Hypothalamus (tissue), 51 donors: ENCODE results near the gene TAS2R19.
A peak's percentile ranks its signal among the peaks of the same experiment; 100 is the strongest.
"Not testable (repeated sequence)": the region's sequence is repeated elsewhere in the genome, so short reads cannot be mapped to it uniquely, and the experiment has no call there.

Experiments used
- DNase-seq, 51 donors: peaks; one replicate each; lab custom pipeline; 2025; lab: John Stamatoyannopoulos, UW

Gene TAS2R19, protein sequence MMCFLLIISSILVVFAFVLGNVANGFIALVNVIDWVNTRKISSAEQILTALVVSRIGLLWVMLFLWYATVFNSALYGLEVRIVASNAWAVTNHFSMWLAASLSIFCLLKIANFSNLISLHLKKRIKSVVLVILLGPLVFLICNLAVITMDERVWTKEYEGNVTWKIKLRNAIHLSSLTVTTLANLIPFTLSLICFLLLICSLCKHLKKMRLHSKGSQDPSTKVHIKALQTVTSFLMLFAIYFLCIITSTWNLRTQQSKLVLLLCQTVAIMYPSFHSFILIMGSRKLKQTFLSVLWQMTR

DNA sequence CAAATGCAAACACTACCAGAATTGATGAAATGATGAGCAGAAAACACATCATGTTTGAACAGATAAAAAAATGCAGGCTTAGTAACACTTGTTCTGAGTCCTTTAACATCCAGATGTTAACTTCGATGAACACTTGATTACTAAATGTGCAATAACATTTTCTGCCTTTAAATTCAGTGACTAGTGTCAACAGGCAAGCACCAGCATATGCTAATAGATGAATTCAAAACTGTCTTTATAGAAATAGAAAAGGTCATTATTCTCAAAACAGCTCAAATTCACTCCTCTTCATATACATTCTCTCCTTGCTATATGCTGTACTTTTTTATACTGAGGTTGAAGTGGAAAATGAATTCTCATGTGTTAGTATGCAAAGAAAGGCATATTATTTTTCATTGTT, at the start of gene TAS2R19:
Gene TAS2R19, minus strand, starts transcription at position 101 of the 400 bp plus-strand sequence. Its CDS starts 49 bp downstream, at position 52.
- DNase-seq: no peak

DNA sequence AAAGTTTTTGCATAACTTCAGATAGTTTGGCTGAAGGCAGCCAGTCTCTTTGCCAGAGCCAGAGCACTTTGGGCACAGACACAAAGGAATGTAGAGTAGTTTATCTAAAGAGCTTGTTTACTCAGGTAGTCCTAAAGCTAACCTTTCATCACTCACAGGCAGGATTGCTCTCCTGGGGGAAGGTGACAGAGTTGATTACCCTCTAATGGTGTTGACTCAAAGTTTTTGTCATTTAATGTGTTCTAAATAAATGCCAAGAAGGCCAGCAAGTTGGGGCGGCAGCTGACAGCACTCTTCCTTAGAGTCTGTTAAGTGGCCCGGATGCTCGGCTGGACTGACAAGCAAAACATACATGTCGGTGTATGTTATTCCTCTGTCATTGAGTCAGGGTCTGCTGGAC, 49.0 kb upstream of the TAS2R19 start:
- no peak for DNase-seq

DNA sequence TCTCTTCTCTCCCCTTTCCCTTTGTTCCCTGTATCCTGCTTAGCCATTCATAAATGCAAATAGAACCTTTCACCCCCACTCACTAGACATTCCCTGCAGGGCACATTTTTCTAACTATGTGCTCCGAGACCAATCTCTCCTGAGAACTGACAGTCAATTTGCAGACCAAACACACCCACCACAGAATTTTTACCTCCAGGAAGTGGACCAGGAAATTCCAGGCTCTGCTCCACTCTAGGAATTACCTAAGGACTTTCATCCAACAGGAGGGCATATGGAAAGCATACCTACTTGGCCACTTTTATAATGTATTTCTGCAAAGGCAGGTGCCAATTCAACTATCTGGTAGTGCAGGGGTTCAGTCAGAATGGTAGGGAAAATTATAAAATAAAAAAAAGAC, 48.6 kb upstream of the TAS2R19 start:
- DNase-seq: no peak

DNA sequence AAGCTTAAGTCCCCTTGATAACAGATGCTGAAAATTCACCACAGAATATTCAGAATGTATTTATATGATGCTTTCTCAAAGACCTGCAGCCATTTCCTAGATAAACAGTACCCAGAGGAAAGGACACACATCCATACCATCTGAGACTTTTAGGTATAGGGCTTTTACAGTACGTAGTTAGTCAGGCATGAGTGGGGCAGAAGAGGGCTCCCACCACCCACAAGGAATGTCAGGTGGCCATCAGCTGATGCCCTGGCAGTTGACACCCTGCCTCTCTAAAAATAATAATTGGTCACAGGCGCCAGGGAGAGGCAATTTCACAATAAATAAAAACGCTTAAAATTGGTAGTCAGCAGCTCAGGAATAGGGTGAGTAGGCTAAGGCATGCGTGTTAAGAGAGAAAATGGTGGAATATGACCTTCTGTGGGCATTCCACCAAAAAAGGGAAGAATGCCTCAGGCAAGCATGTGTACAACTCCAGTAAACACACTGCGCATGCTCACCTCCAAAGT, 47.5 kb upstream of the TAS2R19 start:
- no peak for DNase-seq

DNA sequence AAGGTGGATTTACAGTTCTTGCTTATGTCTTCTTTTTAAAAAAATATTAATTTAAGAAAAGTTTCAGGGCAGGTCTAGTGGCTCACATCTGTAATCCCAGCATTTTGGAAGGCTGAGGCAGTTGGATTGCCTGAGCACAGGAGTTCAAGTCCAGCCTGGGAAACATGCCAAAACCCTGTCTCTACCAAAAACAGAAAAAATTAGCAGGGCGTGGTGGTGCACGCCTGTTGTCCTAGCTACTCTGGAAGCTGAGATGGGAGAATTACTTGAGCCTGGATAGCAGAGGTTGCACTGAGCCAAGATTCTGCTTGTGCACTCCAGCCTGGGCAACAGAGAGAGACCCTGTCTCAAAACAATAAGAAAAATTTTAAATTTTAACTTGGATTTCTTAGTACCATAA, 45.1 kb upstream of the TAS2R19 start:
- DNase-seq: peak in 3 of 51 donors; percentile 1 to 25 (median 3)

DNA sequence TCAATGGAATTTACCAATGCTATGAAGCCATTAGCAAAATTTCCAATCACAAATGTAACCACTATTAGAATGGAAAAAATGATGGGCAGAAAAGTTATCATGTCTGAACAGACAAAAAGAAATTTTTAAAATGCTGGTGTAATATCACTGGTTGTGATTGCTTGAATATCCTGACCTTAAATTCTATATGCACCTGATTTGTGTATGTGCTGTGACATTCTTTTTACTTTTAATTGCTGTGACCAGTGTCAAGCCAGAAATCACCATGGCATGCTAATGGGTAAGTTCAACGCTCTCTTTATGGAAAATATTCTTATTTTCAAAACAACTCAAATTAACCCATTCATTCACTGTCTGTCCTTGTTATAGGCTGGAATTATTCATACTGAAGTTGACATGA, 39.8 kb upstream of the TAS2R19 start, which contains the start of gene TAS2R46:
Gene TAS2R46, minus strand, starts transcription at position 101 of the 400 bp plus-strand sequence. Its CDS starts 0 bp downstream, at position 101.
- DNase-seq: not testable (repeated sequence)

DNA sequence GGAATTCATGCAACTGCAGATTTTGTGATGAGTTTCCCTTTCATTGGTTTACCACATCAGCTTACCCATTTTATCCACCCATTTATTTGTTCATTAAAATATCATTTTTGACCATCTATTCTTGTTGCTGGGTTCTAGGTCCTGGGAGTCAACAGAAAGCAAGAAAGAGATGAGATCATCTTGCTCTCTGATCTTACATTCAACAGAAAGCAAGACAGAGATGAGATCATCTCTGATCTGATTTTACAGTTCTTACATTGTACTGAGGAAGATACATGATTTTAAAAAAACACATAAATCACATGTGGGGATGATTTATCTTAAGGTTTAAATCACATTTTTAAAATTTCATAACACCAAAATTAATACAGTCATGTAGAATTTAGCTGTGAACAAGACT, 37.4 kb upstream of the TAS2R19 start:
- no peak for DNase-seq

DNA sequence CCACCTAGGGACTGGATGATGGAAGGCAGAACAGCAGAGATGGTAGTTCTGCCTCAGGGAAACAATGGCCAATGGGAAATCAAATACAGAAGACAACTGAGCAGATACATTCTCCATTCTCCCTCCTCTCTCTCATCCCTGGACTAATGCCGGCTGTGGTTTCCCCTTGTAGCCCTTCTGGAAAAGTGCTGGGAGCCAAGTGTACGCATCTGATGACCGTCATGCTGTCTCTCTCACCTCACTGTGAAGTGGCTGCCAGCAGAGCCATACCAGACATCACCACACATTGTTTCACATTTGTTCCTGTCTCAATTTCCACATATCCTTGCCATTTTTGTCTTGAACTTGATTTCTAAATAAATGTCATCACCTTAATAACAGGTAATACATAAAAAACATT, 36.6 kb upstream of the TAS2R19 start:
- DNase-seq: no peak

DNA sequence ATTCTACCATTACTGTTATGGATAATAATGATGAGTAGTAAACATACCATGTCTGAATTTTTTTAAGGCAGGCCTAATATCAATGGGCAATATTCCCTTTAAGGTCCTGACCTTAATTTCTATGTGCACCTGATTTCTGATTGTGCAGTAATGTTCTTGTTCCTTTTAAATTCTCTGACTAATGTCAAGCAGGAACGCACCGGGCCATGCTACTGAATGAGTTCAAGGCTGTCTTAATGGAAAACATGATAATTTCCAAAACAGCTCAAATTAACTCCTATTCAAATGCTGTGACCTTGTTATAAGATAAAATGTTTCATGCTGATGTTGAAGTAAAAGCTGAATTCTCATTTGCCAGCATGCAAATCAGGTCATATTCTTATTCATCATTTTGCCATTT, 32.9 kb upstream of the TAS2R19 start:
- DNase-seq: no peak

DNA sequence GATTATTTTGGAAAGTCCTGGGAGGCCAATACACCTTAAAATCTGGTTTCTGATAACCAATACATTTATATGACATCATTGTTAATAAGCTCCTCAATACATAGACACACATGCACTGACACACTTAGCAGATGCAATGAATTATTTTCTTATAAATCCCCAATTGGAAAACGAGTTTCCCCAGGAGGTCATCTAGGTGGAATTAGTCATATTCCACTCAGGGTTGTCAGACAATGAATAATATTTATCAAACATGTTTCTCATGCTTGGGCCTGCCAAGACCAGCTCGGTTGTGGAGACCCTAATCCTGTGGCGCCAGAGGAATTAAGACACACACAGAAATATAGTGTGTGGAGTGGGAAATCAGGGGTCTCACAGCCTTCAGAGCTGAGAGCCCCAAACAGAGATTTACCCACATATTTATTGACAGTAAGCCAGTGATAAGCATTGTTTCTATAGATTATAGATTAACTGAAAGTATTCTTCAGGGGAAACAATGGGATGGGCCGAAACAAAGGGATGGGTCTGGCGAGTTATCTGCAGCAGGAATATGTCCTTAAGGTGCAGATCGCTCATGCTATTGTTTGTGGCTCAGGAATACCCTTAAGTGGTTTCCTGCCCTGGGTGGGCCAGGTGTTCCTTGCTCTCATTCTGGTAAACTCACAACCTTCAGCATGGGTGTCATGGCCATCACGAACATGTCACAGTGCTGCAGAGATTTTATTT, 27.5 kb upstream of the TAS2R19 start:
- not testable (repeated sequence) for DNase-seq

DNA sequence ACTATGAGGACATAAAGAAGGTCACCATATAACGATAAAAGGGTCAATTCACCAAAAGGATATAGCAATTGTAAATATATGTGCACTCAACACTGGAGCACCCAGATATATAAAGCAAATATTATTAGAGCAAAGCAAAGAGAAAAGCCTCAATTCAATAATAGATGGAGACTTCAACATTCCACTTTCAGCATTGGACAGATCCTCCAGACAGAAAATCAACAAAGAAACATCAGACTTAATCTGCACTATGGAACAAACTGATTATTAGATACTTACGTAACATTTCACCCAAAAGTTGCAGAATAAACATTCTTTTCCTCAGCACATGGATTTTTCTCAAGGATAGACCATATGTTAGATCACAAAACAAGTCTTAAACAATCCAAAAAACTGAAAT, 18.9 kb upstream of the TAS2R19 start:
- DNase-seq: not testable (repeated sequence)

DNA sequence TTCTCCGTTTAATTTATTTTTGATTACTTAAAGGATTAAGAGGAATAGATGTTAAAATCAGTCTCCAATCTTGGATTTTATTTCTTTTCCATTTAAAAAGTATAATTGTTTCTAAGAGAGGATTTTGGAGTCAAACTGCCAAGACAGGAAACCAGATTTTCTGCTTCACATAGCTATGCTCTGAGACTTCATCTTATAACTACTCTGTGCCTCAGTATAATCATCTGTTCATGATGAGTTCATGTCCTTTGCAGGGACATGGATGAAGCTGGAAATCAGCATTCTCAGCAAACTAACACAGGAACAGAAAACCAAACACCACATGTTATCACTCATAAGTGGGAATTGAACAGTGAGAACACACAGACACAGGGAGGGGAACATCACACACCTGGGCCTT, 17.7 kb upstream of the TAS2R19 start:
- DNase-seq: no peak

DNA sequence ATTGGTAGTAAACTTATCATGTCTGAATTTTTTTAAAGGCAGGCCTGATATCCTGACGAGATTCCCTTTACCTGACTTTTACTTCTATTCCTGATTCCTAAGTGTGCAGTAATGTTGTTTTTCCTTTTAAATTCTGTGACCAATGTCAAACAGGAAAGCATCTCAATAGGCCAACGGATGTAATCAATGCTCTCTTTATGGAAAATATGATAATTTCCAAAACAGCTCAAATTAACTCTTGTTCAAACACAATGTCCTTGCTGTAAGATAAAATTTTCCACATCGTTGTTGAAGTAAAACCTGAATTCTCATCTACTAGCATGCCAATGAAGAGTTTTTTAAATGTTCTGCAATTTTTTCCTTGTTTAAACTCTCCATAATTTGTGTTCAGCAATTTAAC, 16.8 kb upstream of the TAS2R19 start:
- no peak for DNase-seq

DNA sequence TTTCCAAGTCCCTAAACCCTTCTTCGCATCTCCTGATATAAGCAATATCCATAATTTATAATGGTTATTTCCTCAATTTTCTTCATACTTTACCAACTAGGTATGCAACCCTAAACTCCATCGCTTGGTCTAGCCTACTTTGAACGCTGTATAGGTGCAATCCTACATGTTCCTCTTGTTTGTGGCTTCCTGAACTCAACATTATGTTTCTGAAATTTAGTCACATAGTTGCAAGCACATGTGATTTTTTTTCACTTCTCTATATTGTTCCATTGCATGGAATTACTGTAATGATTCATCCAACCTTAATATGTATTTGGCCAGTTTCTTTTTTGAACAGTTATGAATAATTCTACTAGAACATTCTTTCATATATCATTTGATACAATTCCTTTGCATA, 11.5 kb upstream of the TAS2R19 start:
- DNase-seq: not testable (repeated sequence)

DNA sequence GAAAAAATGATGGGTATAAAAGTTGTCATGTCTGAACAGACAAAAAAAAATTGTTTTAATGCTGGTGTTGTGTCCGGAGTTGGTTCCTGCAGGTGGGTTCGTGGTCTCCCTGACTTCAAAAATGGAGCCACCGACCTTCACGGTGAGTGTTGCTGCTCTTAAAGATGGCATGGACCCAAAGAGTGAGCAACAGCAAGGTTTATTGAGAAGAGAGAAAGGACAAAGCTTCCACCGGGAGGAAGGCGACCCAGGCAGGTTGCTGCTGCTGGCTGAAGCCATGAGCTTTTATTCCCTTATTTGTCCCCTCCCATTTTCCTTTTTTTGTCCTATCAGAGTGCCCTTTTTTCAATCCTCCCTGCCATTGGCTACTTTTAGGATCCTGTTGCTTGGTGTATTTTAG, 8.9 kb upstream of the TAS2R19 start, which contains the start of gene TAS2R31:
Gene TAS2R31, minus strand, starts transcription at position 101 of the 400 bp plus-strand sequence. Its CDS starts 72 bp downstream, at position 29.
- no peak for DNase-seq

DNA sequence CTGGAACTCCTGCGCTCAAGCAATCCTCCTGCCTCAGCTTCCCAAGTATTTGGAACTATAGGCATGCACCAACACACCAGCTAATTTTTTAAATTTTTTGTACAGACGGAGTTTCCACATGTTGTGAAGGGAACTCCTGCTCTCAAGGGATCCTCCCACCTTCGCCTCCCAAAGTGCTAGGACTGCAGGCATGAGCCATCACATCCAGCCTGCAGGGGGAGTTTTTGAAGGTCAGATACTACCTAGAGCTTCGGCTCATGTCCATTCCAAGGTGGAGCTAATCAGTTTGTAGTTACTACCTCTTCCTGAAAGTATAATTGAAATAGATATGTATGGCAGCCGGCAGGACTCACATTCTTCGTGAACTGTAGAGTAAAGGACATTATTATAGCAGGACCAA, 3.7 kb upstream of the TAS2R19 start:
- DNase-seq: no peak

DNA sequence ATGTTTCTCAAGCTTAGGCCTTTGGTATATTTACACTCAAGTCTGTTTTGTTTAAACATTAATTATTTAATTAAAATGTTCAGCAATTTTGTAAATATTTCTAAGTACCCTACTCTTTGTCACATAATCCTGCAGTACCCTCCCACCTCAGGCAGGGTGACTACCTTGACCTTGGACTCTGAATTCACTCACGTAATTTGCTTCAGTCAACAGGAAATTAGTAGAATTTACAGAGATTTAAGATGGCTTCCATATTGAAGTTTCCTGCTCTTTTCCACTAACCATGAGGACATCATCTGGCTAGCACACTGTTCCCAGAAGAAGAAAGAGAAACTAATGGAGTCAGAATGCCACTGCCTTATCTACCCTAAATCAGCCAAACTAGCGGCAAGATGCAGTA, 967 bp upstream of the TAS2R19 start:
- no peak for DNase-seq

DNA sequence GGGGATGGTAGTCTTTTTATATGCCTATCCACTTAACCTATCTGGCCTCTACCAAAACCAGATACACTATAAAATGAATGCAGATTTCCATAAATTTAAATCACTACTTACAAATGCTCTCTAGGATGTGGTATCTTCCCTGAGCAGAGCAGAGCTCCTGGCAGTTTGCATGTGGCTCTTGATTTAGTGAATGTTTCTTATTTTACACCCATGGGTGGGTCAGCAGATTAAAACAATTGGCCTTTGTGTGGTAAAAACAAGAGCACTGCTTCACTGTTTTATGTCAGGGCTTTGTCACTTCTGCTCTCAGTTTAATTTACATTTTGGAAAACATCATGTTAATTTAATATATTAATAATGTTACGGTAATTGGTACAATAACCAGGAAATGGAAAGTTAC, 5.5 kb downstream of the TAS2R19 start:
- peak in 8 of 51 donors; percentile 1 to 52 (median 12) for DNase-seq

DNA sequence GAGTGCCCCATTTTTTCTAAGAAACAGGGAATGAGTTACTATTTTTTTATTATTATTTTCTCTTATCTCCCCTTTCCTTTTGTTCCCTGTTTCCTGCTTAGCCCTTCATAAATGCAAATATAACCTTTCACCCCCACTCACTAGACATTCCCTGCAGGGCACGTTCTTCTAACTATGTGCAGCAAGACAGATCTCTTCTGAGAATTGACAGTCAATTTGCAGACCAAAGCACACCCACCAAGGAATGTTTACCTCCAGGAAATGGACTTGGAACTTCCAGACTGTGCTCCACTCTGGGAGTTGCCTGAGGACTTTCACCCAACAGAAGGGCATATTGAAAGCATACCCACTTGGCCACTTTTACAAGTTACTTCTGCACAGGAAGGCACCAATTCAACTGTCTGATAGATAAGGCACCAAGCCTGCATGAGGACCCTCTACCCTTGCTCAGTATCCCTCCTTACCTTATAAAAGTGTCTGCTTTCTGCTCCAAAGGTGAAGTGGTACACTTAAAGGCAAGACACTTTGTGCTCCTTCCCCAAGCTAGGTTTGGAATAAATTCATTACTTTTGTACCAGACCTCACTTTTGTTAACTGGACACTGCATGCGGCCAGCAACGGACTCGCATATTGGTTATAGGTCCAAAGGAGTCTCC, 6.5 kb downstream of the TAS2R19 start:
- no peak for DNase-seq

DNA sequence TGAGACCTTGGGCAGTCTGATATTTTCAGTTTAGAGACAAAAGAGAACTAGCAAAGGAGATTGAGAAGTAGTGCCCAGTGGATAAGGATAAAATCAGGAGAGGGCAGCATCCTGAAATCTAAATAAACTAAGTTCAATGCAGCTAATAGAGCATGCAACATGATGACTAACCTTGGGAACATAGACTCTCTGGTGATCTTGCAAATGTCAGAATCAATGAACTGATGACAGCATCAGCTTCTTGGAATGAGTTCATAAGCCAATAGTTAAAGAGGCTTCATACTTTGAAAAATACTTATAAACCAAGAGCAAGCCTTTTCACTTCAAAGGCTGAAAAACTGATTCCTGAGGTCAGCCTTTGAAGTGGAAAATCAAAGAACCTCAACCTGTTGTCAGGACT, 8.2 kb downstream of the TAS2R19 start:
- DNase-seq: no peak

DNA sequence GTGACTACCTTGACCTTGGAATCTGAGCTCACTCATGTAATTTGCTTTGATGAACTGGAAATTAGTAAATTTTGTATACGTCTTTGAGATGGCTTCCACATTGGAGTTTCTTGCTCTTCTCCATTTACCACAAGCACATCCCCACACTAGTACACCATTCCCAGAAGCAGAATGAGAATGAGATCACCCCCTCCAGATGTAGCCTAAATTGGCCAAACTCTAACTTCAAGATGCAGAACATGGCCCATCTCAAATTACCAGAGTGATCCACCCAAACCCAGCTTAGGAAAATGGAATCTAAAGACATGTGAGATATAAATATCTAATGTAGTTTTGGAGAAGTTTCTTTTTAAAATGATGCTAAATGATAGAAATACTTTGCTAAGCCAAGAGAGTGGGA, 14.8 kb downstream of the TAS2R19 start:
- DNase-seq: no peak
